Sigmoid colon (tissue), 4 donors: ENCODE data around the gene HOXD8.

ENCODE experiments used
- CTCF ChIP-seq, 4 experiments: fragments of 450-650 bp in 3 of 4; fragments of 200-600 bp in 1 of 4; IDR thresholded peaks; one replicate each; pipeline ENCODE4 v1.5.1; 2016 to 2019; ENCODE audit warnings: antibody characterized with exemption in 4 of 4, mild to moderate bottlenecking in 3 of 4, moderate library complexity in 2 of 4
- EP300 ChIP-seq, 4 donors: sonication (generic); formaldehyde crosslinking; IDR thresholded peaks; one replicate each; pipeline ENCODE4 v1.6.1; 2017; ENCODE audit warnings: antibody characterized with exemption in 4 of 4
- POLR2A ChIP-seq, 2 donors: fragments of 450-650 bp; IDR thresholded peaks; one replicate each; pipeline ENCODE4 v1.6.1; 2016; ENCODE audit warnings: antibody characterized with exemption in 2 of 2, mild to moderate bottlenecking in 2 of 2, moderate library complexity in 2 of 2
- POLR2AphosphoS5 ChIP-seq, 4 donors: sonication (generic); formaldehyde crosslinking; IDR thresholded peaks; one replicate each; pipeline ENCODE4 v1.6.1; 2017; ENCODE audit warnings: antibody characterized with exemption in 4 of 4

- TF ChIP-seq CTCF (IDR thresholded peaks at IDR 0.05) (no peak), POLR2AphosphoS5 (IDR thresholded peaks at IDR 0.05) (no peak), EP300 (IDR thresholded peaks at IDR 0.05) (no peak), POLR2A (IDR thresholded peaks at IDR 0.05) (no peak)
Measured at GRCh38 chr2:176161825-176162626, 32.5 kb downstream of the HOXD8 start.
